HK-2 (cell line): ENCODE data around the gene HOXD9.

Experiments
- DNase-seq: peaks from one replicate; pipeline ENCODE4 v3.0.0-alpha.2; 2018; ENCODE audit not compliant: unreplicated experiment

Gene HOXD9

DNA sequence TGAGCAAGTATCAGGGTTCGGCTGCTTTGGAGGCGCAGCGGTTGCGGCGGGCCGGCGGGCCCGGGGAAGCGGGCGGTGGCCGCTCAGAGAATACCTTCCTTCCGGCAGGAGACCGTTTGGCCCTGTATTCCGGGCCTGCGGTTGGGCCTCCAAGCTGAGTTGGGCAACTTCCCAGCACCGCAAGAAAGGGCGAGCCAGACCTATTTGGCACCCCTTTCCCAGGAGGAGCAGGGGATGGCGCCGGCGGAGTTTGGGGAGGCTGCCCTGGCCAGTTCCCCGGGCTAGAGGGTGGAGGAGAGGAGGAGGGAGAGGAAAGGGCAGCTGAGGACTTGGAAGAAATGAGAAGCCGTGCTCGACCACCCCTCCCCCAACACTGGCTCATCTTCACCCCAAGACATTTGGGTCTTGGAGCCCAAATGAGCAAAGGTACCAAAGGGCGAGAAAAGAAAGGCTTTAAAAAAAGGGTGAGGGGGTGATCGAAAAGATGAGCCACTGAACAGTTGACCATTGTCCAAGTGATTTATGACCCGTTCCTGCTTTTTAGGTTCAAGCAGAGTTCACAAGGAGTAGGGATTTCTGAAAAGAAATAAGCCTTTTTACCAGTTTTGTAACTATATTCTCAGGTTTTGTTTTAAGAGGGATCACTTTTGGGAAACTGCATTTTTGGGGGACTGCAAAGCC lies 43.0 kb downstream of the HOXD9 start:
- DNase-seq: no peak

DNA sequence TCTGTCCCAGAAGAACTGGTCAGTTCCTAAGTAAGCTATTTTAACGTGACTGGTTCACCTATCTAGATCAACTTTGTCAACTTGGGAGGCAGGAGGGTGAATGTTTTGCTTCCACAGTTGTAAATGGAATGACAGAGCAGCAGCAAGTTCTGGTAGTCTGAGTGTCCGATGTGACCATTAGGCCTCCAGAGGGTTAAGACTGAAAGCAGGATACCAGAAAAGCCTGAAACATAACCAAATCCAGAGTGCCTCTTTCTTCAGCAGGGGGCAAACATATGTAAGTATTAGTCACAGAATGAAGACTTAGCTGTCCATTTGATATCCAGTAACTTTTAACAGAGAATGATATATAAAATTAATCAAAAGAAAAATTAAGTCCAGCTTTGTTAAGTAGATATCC lies 43.8 kb downstream of the HOXD9 start:
- DNase-seq: no peak

DNA sequence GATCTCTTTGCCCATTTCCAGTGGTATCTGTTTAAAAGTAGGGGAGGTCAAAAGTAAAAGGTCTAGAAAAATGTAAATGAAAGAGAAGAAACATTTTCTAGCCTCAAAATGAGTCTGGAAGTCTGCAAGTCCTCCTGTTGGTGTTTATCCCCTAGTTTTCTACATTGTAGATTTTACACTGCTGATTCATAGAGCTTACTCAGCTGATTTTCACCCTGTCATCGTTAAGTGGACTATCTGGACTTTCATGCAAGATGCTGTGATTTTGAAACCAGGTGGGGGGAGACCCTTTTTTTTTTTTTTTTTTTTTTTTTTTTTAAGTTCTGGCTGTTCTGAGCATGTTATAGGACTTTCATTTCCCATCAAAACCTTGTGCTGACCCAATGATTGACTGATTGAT lies 44.9 kb downstream of the HOXD9 start:
- no peak for DNase-seq

DNA sequence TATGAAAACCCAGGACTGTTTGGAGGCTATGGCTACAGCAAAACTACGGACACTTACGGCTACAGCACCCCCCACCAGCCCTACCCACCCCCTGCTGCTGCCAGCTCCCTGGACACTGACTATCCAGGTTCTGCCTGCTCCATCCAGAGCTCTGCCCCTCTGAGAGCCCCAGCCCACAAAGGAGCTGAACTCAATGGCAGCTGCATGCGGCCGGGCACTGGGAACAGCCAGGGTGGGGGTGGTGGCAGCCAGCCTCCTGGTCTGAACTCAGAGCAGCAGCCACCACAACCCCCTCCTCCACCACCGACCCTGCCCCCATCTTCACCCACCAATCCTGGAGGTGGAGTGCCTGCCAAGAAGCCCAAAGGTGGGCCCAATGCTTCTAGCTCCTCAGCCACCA lies 46.7 kb downstream of the HOXD9 start:
- no peak for DNase-seq

DNA sequence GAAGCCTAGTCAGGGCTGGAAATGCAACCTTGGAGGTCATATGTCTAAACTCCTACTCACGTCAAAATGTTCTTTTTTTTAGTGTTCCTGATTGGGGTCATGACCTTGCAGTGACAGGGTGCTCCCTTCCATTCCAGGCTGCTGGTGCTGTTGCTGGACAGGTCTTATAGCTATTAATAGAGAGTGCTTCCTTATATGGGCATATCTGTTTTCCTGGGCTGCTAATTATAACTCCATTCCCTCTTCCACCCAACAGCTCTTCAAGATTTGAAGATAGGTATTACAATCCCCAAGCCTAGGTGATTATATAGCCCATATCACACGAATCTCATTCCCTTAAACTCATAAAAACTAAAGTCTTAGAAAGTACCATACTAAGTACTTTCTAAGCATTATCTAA lies 47.2 kb downstream of the HOXD9 start:
- no peak for DNase-seq

DNA sequence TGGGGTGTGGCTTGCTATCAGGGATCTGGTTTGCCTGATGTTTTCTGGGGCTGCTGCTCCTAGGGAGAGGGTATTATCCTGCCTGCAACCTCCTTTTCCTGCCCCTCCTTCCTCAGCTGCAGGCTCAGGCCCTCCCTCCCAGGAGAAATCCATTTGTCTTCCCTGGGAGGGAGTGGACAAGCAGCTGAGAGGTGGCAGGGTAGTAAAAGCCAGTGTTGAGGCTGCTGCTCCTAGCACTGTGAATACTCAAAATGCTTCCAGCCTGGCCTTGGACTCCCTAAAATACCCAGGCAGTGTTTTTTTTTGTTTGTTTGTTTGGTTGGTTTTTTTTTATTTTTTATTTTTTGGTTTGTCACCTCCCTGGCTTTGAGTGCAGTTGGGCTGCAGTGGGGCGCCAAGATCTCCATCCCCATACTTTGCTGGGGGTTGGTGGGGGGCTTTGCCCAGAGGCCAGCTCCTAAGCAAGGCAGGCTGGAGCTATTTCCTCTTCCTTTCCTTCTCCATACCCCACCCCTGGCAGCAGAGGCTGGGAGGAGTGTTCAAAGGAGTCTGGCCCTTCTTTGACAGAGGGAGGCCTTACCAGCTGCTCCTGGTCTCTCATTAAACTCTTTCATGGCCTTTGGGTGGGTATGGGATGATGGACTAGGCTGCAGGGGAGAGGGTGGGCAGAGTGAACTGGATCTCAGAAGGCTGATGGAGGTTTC lies 48.2 kb downstream of the HOXD9 start:
- no peak for DNase-seq

DNA sequence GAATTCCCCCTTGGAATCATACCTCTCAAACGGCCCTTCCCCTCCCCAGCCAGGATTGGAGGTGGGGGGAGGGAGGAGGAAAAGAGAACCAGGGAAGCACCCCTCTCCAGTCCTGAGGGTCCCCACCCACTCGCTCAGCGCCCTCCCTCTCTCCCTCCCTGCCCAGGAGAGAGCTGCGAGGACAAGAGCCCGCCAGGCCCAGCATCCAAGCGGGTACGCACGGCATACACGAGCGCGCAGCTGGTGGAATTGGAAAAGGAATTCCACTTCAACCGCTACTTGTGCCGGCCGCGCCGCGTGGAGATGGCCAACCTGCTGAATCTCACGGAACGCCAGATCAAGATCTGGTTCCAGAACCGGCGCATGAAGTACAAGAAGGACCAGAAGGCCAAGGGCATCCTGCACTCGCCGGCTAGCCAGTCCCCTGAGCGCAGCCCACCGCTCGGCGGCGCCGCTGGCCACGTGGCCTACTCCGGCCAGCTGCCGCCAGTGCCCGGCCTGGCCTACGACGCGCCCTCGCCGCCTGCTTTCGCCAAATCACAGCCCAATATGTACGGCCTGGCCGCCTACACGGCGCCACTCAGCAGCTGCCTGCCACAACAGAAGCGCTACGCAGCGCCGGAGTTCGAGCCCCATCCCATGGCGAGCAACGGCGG lies 49.0 kb downstream of the HOXD9 start:
- peak; percentile 67 for DNase-seq

DNA sequence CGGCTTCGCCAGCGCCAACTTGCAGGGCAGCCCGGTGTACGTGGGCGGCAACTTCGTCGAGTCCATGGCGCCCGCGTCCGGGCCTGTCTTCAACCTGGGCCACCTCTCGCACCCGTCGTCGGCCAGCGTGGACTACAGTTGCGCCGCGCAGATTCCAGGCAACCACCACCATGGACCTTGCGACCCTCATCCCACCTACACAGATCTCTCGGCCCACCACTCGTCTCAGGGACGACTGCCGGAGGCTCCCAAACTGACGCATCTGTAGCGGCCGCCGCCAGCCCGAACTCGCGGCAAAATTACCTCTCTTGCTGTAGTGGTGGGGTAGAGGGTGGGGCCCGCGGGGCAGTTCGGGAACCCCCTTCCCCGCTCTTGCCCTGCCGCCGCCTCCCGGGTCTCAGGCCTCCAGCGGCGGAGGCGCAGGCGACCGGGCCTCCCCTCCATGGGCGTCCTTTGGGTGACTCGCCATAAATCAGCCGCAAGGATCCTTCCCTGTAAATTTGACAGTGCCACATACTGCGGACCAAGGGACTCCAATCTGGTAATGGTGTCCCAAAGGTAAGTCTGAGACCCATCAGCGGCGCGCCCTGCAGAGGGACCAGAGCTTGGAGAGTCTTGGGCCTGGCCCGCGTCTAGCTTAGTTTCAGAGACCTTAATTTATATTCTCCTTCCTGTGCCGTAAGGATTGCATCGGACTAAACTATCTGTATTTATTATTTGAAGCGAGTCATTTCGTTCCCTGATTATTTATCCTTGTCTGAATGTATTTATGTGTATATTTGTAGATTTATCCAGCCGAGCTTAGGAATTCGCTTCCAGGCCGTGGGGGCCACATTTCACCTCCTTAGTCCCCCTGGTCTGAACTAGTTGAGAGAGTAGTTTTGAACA lies 49.7 kb downstream of the HOXD9 start:
- DNase-seq: peak; percentile 29

DNA sequence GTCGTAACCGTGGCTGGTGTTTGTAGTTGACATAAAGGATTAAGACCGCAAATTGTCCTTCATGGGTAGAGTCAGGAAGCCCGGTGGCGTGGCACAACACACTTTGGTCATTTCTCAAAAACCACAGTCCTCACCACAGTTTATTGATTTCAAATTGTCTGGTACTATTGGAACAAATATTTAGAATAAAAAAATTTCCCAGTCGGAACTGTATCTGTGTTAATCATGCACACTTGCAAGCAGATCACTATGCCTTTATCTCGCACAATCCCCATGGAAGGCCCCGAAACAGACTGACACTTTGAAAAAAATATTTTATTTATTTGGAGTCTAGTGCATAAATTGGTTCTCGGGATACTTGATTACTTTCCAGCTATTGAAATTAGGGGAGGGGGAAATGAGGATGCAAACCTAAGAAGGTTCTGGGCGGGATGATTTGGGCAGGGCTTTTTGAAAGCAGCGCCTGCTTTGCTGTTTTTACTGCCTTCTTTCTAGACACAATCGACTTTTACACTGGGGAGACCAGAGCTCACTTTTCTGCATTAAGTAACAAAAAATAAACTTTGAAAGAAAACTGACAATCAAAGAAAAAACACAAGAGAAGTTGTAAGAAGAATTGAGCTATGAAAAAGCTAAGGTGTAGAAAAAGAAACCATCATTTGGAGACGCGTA lies 50.5 kb downstream of the HOXD9 start:
- no peak for DNase-seq

DNA sequence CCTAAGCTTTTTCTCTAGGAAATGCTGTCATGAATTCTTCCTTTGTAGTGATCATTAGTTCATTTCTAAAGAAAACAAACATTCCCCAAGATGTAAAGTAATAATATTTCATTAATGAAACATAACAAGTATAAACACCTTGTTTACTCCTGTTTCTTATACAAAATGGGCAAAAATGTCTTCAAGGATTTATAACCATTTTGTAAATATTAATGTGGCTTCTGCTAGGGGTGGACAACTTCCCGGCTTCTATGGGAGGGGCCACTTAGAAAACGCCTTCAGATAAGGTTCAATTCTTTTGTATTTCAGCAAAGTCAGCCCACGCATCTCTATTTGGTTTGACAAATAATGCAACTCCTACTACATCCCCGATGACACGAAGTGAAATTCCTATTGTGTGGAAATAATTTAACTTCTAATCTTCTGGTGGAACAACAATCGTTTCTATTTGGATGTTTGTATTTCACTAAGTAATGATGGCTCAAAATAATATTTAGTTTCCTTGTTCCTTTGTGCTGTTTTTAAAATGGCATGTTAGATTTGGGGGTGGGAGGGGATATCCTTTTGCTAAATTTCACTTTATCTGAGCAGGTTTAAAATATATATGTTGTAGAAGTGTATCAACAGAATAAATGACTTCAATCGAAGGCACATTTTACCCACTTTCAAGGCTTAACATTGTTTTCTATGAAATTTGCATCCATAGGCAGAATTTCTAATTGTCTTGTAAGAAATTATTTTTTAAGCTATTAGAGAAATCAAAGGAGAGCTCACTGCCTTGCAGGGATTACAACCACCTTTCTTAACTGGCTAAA lies 51.3 kb downstream of the HOXD9 start:
- no peak for DNase-seq

DNA sequence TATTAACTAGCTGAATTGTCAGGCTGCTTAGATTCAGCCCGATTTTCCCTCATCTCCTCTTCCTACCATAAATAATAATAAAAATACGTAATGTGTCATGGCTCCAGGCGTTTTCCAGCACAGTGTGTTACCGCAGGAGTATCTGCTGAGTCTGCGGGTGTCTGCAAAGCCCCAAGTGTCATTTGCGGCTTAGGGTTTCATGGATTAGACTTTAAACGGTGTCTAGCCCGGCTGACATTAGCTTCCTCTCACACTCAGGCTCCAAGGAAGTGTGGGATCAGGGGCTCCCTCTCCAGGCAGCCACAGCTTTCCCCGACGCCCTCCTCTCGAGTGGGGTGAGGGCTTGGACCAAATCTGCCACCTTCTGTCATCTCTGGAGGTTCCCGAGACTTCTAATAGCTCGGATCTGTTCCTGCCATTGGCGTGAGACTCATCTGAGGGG lies 51.9 kb downstream of the HOXD9 start:
- DNase-seq: no peak
